Measurements from ENCODE around the gene TMEM91. TPM values are rescaled to one million over a fixed set of nuclear protein-coding genes. Genes with fewer than 3 reads are reported as not detected.

The TMEM91 gene
- total and polyA plus RNA-seq, 2 of the 13 experiments (the other 11 are each of a cell fraction or from before 2014, with no cell fraction given): 6.3 to 10.3 TPM

DNA sequence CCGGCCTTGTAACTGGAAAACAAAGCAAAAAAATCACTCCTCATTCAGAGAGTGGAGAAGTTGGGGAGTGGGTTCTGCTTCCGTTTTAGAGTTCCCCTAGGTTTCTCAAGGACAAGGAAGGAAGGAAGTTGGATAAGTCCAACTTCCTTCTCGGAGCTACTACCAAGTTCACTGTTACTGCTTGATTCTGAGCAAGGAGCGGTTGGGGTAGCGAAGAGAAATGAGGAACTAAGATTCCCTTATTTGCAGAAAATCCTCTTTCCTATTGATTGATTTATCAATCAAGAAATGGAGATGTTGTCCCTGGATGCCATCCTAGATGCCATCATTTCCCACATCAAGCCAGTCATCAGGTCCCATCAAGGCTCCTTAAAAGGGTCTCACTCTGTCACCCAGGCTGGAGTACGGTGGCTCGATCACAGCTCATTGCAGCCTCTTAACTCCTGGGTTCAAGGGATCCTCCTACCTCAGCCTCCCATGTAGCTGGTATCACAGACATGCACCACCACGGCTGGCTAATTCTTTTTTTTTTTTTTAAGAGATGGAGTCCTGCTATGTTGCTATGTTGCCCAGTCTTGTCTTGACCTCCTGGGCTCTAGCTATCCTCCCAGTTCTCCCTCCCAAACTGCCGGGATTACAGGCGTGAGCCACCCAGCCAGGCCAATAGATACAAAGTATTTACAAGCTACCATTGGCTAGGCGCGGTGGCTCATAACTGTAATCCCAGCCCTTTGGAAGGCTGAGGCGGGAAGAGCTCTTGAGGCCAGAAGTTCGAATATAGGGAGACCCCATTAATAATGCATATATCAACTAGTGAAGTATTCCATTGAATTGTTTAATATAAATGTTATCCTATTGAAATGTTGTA is 11.6 kb upstream of the TMEM91 start (continued):
- TF ChIP-seq, protein P1, sequence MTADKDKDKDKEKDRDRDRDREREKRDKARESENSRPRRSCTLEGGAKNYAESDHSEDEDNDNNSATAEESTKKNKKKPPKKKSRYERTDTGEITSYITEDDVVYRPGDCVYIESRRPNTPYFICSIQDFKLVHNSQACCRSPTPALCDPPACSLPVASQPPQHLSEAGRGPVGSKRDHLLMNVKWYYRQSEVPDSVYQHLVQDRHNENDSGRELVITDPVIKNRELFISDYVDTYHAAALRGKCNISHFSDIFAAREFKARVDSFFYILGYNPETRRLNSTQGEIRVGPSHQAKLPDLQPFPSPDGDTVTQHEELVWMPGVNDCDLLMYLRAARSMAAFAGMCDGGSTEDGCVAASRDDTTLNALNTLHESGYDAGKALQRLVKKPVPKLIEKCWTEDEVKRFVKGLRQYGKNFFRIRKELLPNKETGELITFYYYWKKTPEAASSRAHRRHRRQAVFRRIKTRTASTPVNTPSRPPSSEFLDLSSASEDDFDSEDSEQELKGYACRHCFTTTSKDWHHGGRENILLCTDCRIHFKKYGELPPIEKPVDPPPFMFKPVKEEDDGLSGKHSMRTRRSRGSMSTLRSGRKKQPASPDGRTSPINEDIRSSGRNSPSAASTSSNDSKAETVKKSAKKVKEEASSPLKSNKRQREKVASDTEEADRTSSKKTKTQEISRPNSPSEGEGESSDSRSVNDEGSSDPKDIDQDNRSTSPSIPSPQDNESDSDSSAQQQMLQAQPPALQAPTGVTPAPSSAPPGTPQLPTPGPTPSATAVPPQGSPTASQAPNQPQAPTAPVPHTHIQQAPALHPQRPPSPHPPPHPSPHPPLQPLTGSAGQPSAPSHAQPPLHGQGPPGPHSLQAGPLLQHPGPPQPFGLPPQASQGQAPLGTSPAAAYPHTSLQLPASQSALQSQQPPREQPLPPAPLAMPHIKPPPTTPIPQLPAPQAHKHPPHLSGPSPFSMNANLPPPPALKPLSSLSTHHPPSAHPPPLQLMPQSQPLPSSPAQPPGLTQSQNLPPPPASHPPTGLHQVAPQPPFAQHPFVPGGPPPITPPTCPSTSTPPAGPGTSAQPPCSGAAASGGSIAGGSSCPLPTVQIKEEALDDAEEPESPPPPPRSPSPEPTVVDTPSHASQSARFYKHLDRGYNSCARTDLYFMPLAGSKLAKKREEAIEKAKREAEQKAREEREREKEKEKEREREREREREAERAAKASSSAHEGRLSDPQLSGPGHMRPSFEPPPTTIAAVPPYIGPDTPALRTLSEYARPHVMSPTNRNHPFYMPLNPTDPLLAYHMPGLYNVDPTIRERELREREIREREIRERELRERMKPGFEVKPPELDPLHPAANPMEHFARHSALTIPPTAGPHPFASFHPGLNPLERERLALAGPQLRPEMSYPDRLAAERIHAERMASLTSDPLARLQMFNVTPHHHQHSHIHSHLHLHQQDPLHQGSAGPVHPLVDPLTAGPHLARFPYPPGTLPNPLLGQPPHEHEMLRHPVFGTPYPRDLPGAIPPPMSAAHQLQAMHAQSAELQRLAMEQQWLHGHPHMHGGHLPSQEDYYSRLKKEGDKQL (CRISPR knock-in tag; IDR thresholded peaks at IDR 0.05; ENCODE audit: low read depth): no peak
- TF ChIP-seq FOXK1 (CRISPR knock-in tag; IDR thresholded peaks at IDR 0.05; ENCODE audit: borderline replicate concordance, low read depth) (0 out of 2 replicates have a peak, but pooled peaks have one; percentile 7), BRD4 (CRISPR knock-in tag; IDR thresholded peaks at IDR 0.05) (peak; percentile 49; the same call in 1 of the 2 replicates), ZNF569 (CRISPR knock-in tag; IDR thresholded peaks at IDR 0.05; ENCODE audit: borderline replicate concordance) (no peak), RARA (CRISPR knock-in tag; IDR thresholded peaks at IDR 0.05) (no peak), EZH2 (conservative IDR thresholded peaks at IDR 0.05; ENCODE audit: low read depth, low read length) (no peak), KLF11 (CRISPR knock-in tag; IDR thresholded peaks at IDR 0.05) (peak; percentile 15; the same call in 1 of the 2 replicates), NCOA2 (CRISPR knock-in tag; IDR thresholded peaks at IDR 0.05) (no peak), EHMT2 (IDR thresholded peaks at IDR 0.05; ENCODE audit: borderline replicate concordance, low read depth, low read length) (peak; percentile 70; the same call in 1 of the 2 replicates), ZNF432 (CRISPR knock-in tag; IDR thresholded peaks at IDR 0.05; ENCODE audit: borderline replicate concordance) (no peak), ZMYM3 (CRISPR knock-in tag; IDR thresholded peaks at IDR 0.05) (peak; percentile 23; the same call in 1 of the 2 replicates), ZNF605 (CRISPR knock-in tag; IDR thresholded peaks at IDR 0.05) (0 out of 2 replicates have a peak, but pooled peaks have one; percentile 58)
- TF ChIP-seq, protein P2, sequence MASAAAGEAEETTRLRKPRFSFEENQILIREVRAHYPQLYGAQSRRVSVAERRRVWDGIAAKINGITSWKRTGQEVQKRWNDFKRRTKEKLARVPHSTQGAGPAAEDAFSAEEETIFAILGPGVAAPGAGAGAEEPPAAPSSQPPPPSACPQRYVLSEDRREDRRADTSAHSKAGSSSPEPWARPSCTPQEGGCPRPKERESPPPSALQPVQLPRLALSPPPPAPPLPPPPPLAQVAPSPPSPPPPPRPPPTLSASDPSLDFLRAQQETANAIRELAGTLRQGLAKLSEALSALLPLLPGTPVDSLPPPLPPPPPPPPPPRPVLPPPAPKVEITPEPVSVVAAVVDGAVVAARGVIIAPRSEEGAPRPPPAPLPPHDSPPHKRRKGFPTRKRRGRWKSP (CRISPR knock-in tag; IDR thresholded peaks at IDR 0.05): 0 out of 2 replicates have a peak, but pooled peaks have one; percentile 7
- TF ChIP-seq, protein P3, sequence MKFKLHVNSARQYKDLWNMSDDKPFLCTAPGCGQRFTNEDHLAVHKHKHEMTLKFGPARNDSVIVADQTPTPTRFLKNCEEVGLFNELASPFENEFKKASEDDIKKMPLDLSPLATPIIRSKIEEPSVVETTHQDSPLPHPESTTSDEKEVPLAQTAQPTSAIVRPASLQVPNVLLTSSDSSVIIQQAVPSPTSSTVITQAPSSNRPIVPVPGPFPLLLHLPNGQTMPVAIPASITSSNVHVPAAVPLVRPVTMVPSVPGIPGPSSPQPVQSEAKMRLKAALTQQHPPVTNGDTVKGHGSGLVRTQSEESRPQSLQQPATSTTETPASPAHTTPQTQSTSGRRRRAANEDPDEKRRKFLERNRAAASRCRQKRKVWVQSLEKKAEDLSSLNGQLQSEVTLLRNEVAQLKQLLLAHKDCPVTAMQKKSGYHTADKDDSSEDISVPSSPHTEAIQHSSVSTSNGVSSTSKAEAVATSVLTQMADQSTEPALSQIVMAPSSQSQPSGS (CRISPR knock-in tag; IDR thresholded peaks at IDR 0.05): 0 out of 2 replicates have a peak, but pooled peaks have one; percentile 5

Measured in HepG2 (cell line).